ENCODE data around the gene PPFIBP2. TPM values are rescaled to one million over a fixed set of nuclear protein-coding genes. Genes with fewer than 3 reads are reported as not detected.

Gene PPFIBP2
- total RNA-seq, 4 donors from 2014 or later, result 68.2 to 139 (median 76.2) TPM

DNA sequence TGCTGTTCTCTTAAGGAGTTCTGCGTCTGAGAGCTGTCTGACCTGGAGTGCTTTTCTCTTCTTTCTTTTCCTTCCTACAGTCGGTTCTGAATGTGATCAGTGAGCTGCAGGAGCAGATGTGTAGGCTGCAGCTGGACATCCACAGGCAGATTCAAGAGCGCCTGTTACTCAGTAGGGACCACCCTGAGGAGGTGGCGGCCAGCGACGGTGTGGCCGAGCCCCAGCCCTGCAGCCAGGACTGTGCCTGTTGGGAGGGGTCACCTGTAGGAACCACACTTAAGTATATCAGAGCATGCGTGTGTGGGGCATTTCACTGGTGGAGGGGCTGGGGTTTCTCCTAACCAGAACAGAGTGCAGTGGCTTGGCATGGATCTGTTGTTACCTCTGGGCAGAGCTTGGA, 103.2 kb downstream of the PPFIBP2 start:
- Histone ChIP-seq H3K36me3 (peaks cover 53% of the 10 kb centered on the region), H3K4me1 (peaks cover 14% of the 10 kb centered on the region), H3K9me3 (no peaks in the 10 kb centered on the region), H3K27ac (no peak overlapping the region), H3K4me3 (no peak overlapping the region), H3K27me3 (no peaks in the 10 kb centered on the region)
- no peak for TF ChIP-seq EP300 (IDR thresholded peaks at IDR 0.05)
- TF ChIP-seq, protein P1, sequence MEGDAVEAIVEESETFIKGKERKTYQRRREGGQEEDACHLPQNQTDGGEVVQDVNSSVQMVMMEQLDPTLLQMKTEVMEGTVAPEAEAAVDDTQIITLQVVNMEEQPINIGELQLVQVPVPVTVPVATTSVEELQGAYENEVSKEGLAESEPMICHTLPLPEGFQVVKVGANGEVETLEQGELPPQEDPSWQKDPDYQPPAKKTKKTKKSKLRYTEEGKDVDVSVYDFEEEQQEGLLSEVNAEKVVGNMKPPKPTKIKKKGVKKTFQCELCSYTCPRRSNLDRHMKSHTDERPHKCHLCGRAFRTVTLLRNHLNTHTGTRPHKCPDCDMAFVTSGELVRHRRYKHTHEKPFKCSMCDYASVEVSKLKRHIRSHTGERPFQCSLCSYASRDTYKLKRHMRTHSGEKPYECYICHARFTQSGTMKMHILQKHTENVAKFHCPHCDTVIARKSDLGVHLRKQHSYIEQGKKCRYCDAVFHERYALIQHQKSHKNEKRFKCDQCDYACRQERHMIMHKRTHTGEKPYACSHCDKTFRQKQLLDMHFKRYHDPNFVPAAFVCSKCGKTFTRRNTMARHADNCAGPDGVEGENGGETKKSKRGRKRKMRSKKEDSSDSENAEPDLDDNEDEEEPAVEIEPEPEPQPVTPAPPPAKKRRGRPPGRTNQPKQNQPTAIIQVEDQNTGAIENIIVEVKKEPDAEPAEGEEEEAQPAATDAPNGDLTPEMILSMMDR (IDR thresholded peaks at IDR 0.05), result no peak
- DNase-seq (ENCODE audit: low spot score in 2 of 2), result no peak
- WGBS, result 91% methylated on average over 8 of the region's 8 CpGs

DNA sequence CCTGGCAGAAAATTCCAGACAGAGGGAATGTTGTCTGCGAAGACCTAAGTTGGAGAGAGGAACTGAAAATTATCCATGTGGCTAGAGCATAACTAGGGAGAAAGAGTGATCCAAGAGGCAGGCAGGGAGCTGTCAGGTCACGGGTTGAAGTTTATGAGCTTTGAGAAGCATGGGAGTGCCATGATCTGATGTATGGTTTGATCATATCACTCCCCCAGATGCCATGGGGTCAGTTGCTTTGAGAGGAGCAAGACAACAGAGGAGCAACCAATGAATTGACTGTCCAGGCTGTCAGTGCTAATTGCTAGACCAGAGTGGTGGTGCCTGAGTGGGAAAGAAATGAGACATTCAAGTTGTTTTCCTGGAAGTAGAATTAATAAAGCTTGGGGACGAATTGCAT, 105.5 kb downstream of the PPFIBP2 start:
- H3K9me3 ChIP-seq, result no peaks in the 10 kb centered on the region
- WGBS, result 96% methylated on average over 3 of the region's 3 CpGs
- no peaks in the 10 kb centered on the region for H3K4me1 ChIP-seq
- H3K36me3 ChIP-seq, result peaks cover 70% of the 10 kb centered on the region
- no peak overlapping the region for H3K4me3 ChIP-seq
- TF ChIP-seq POLR2A (IDR thresholded peaks at IDR 0.05) (no peak), EP300 (IDR thresholded peaks at IDR 0.05) (no peak), POLR2AphosphoS5 (IDR thresholded peaks at IDR 0.05) (no peak)
- TF ChIP-seq, protein P1 (IDR thresholded peaks at IDR 0.05), result no peak
- H3K27ac ChIP-seq, result no peak overlapping the region
- H3K27me3 ChIP-seq, result no peaks in the 10 kb centered on the region
- no peak for DNase-seq (ENCODE audit: low spot score in 2 of 2)

DNA sequence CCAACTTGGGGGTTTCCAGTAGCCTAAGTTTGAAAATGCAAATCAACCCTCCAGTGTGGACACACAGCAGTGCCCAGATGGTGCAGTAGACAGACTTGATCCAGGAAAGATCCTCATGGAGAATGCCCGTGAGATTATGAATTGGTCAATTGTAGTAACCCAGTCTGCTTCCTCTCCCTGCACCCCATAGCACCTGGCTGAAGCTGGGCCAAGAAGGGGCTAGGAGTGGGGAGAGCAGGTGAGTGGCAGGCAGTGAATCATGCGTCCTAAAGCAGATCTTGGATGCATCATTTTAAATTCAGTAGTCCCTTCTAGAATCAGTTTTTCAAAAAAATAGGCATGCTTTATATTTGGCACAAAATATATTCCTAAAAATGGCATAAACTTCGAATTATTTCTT, 107.3 kb downstream of the PPFIBP2 start:
- Histone ChIP-seq H3K4me3 (no peak overlapping the region), H3K27ac (no peak overlapping the region), H3K27me3 (no peaks in the 10 kb centered on the region), H3K36me3 (peaks cover 84% of the 10 kb centered on the region), H3K9me3 (no peaks in the 10 kb centered on the region), H3K4me1 (no peaks in the 10 kb centered on the region)
- 83% methylated on average over 3 of the region's 3 CpGs for WGBS
- no peak for TF ChIP-seq EP300 (IDR thresholded peaks at IDR 0.05)
- TF ChIP-seq POLR2A (IDR thresholded peaks at IDR 0.05), result no peak
- TF ChIP-seq, protein P1 (IDR thresholded peaks at IDR 0.05), result no peak
- no peak for TF ChIP-seq POLR2AphosphoS5 (IDR thresholded peaks at IDR 0.05)
- DNase-seq (ENCODE audit: low spot score in 2 of 2), result no peak

DNA sequence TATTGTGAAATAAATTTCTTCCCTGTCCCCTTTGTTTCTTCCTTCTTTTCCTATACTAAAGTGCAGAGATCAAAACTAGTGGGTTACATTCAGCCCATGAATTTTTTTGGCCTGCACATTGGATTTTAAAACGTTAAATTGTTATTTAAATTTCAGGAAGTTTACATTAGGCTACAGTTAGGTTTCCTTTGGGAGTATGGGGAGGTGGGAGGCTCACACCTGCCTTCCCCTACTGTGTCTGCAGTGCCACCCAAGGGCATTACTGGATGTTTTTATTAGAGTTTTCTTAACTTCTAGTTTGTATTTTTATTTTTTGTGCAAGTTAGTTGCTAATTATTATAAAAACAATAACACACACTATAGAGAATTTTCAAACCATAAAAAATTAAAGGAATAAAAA, 107.8 kb downstream of the PPFIBP2 start:
- Histone ChIP-seq H3K27ac (no peak overlapping the region), H3K36me3 (peaks cover 86% of the 10 kb centered on the region), H3K9me3 (no peaks in the 10 kb centered on the region), H3K4me1 (no peaks in the 10 kb centered on the region), H3K4me3 (no peak overlapping the region), H3K27me3 (no peaks in the 10 kb centered on the region)
- TF ChIP-seq POLR2A (IDR thresholded peaks at IDR 0.05) (no peak), POLR2AphosphoS5 (IDR thresholded peaks at IDR 0.05) (no peak), EP300 (IDR thresholded peaks at IDR 0.05) (no peak)
- TF ChIP-seq, protein P1 (IDR thresholded peaks at IDR 0.05), result no peak
- no peak for DNase-seq (ENCODE audit: low spot score in 2 of 2)
- 10% methylated on average over 1 of the region's 1 CpG for WGBS

DNA sequence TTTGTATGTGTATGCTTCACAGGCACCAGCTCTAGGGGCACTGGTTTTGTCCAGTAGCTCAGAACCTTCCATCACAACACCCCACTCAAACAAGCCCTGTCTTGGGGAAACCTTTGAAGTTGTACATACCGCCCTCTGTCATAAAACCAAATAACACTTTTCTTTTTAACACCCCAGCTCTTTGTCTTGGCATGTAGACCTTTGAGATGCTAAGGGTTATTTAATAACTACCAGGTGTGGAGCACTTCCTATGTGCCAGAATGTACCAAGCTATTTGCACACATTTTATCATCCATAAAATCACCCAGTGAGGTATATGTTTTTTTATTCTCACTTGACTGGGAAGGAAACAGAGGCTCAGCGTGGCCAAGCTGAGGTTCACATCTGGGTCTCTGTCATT, 108.9 kb downstream of the PPFIBP2 start:
- Histone ChIP-seq H3K4me3 (no peak overlapping the region), H3K36me3 (peaks cover 82% of the 10 kb centered on the region), H3K27ac (no peak overlapping the region), H3K27me3 (no peaks in the 10 kb centered on the region), H3K9me3 (no peaks in the 10 kb centered on the region), H3K4me1 (no peaks in the 10 kb centered on the region)
- TF ChIP-seq EP300 (IDR thresholded peaks at IDR 0.05), result no peak
- TF ChIP-seq, protein P1 (IDR thresholded peaks at IDR 0.05), result no peak
- TF ChIP-seq POLR2A (IDR thresholded peaks at IDR 0.05), result no peak
- TF ChIP-seq POLR2AphosphoS5 (IDR thresholded peaks at IDR 0.05), result no peak
- DNase-seq (ENCODE audit: low spot score in 2 of 2), result no peak
- WGBS, result 93% methylated on average over 2 of the region's 2 CpGs
